Testis (tissue), 3 donors: ENCODE results near the gene URB1. TPM values are rescaled to one million over a fixed set of nuclear protein-coding genes. Genes with fewer than 3 reads are reported as not detected.

Experiments
- DNase-seq: peaks from one replicate; pipeline ENCODE4 v3.0.0-alpha.2; 2019
- H3K27ac ChIP-seq, 2 donors: fragments of 200-600 bp; sonication (generic); one replicate each; pipeline ENCODE4 v1.5.1; 2019
- H3K27me3 ChIP-seq: fragments of 200-600 bp; sonication (generic); one replicate; pipeline ENCODE4 v1.5.1; 2019
- H3K36me3 ChIP-seq: fragments of 200-600 bp; sonication (generic); one replicate; pipeline ENCODE4 v1.5.1; 2017; ENCODE audit warnings: low read depth; ENCODE audit errors: missing control alignments
- H3K4me1 ChIP-seq: fragments of 200-600 bp; sonication (generic); one replicate; pipeline ENCODE4 v1.5.1; 2019
- H3K4me3 ChIP-seq, 2 donors: fragments of 200-600 bp; sonication (generic); one replicate each; pipeline ENCODE4 v1.5.1; 2017 to 2019
- H3K9me3 ChIP-seq: fragments of 200-600 bp; sonication (generic); one replicate; pipeline ENCODE4 v1.5.1; 2017
- CTCF ChIP-seq, 3 experiments: fragments of 450-650 bp in 2 of 3; fragments of 200-600 bp in 1 of 3; sonication (generic) in 1 of 3; IDR thresholded peaks; one replicate each; pipeline ENCODE4 v1.5.1; 2016 to 2019; ENCODE audit warnings: antibody characterized with exemption in 3 of 3, mild to moderate bottlenecking in 2 of 3, moderate library complexity in 1 of 3
- POLR2A ChIP-seq: fragments of 450-650 bp; IDR thresholded peaks from one replicate; pipeline ENCODE4 v1.6.1; 2017; ENCODE audit warnings: antibody characterized with exemption, mild to moderate bottlenecking, moderate library complexity
- WGBS, 2 donors: methylation state at CpG; one replicate each; pipeline ENCODE4 v1.1.5; 2018; 5-methylcytosine and 5-hydroxymethylcytosine counted together
- intact Hi-C: fragments of 100-400 bp; cut with DNase I; formaldehyde crosslinking; loops from one replicate; pipeline ENCODE4 v1.15.1; 2023; ENCODE audit warnings: low total_unique reads
- polyA plus RNA-seq: library from polyadenylated mRNA; stranded (reverse); fragments of 350-450 nt; fragmentation: Illumina TruSeq; extraction: RNeasy Lipid Tissue Mini Kit (QIAGEN cat#74804); gene quantifications from one replicate; pipeline ENCODE4 v1.2.3, GENCODE V29; 2014; ENCODE audit warnings: low read depth, low replicate concordance; ENCODE audit not compliant: insufficient read depth
- total RNA-seq, 2 donors: library from RNA; depleted of rRNA; stranded (reverse); fragments of >200 nt; gene quantifications; one replicate each; pipeline ENCODE4 v1.2.3, GENCODE V29; 2016

URB1 gene
- total and polyA plus RNA-seq, 3 donors from 2014 or later, result 16.6 to 41.4 (median 38.8) TPM

- intact Hi-C loops, result no loop called here
- no peaks in the 10 kb centered on the region for H3K4me1 ChIP-seq
- no peaks in the 10 kb centered on the region for H3K9me3 ChIP-seq
- DNase-seq, result no peak
- H3K27ac ChIP-seq, result no peak overlapping the region
- no peaks in the 10 kb centered on the region for H3K27me3 ChIP-seq
- no peaks in the 10 kb centered on the region for H3K36me3 ChIP-seq
- 96% methylated on average over 9 to 22 of the region's 22 CpGs for WGBS, 2 donors
- no peak overlapping the region for H3K4me3 ChIP-seq
- TF ChIP-seq POLR2A, result no peak
- TF ChIP-seq CTCF (IDR thresholded peaks at IDR 0.05), result no peak
These were observed 76.2 kb downstream of the URB1 start for GRCh38 chr21:32316361-32317215.

GRCh38 chr21:32315511-32316281 is 77.1 kb downstream of the URB1 start:
- 88 to 90% methylated on average over 13 to 14 of the region's 14 CpGs for WGBS, 2 donors
- no peak overlapping the region for H3K27ac ChIP-seq
- H3K4me1 ChIP-seq, result no peaks in the 10 kb centered on the region
- H3K27me3 ChIP-seq, result no peaks in the 10 kb centered on the region
- intact Hi-C loops, result no loop called here
- H3K9me3 ChIP-seq, result no peaks in the 10 kb centered on the region
- H3K4me3 ChIP-seq, result no peak overlapping the region
- TF ChIP-seq CTCF (IDR thresholded peaks at IDR 0.05) (no peak), POLR2A (no peak)
- DNase-seq, result no peak
- H3K36me3 ChIP-seq, result no peaks in the 10 kb centered on the region

- H3K27me3 ChIP-seq, result no peaks in the 10 kb centered on the region
- TF ChIP-seq CTCF (IDR thresholded peaks at IDR 0.05) (no peak), POLR2A (no peak)
- no peaks in the 10 kb centered on the region for H3K4me1 ChIP-seq
- intact Hi-C loops, result no loop called here
- no peak for DNase-seq
- H3K4me3 ChIP-seq, result no peak overlapping the region
- no peaks in the 10 kb centered on the region for H3K36me3 ChIP-seq
- H3K9me3 ChIP-seq, result no peaks in the 10 kb centered on the region
- no peak overlapping the region for H3K27ac ChIP-seq
- WGBS, 2 donors, result 90 to 95% methylated on average over 5 to 16 of the region's 16 CpGs
These were observed 78.0 kb downstream of the URB1 start for GRCh38 chr21:32314806-32315205.

GRCh38 chr21:32312976-32313375 is 79.8 kb downstream of the URB1 start:
- Histone ChIP-seq H3K36me3 (no peaks in the 10 kb centered on the region), H3K4me1 (no peaks in the 10 kb centered on the region)
- TF ChIP-seq POLR2A (no peak), CTCF (IDR thresholded peaks at IDR 0.05) (no peak)

More at GRCh38 chr21:32312976-32313375, 79.8 kb downstream of the URB1 start:
- H3K9me3 ChIP-seq, result no peaks in the 10 kb centered on the region
- H3K27me3 ChIP-seq, result no peaks in the 10 kb centered on the region
- no peak overlapping the region for H3K4me3 ChIP-seq
- DNase-seq, result no peak
- H3K27ac ChIP-seq, result no peak overlapping the region
- intact Hi-C loops, result no loop called here
- WGBS, 2 donors, result 90 to 92% methylated on average over 6 of the region's 6 CpGs
